Measurements from ENCODE around the gene PTTG2. TPM values are rescaled to one million over a fixed set of nuclear protein-coding genes. Genes with fewer than 3 reads are reported as not detected.

The PTTG2 gene
- total RNA-seq, 1 donor from 2014 or later: 1.2 TPM

GRCh38 chr4:38004887-38005286 is 44.7 kb downstream of the PTTG2 start:
- Histone ChIP-seq H3K4me3 (no peak overlapping the region), H3K36me3 (no peaks in the 10 kb centered on the region), H3K4me1 (peaks cover 14% of the 10 kb centered on the region), H3K27ac (no peak overlapping the region), H3K9me3 (no peaks in the 10 kb centered on the region), H3K27me3 (ENCODE audit: low read depth) (no peaks in the 10 kb centered on the region)
- ATAC-seq: no peak
- TF ChIP-seq CTCF (IDR thresholded peaks at IDR 0.05): no peak
- no peak for DNase-seq
- intact Hi-C loops (cut with DNase I): no loop called here

- H3K27ac ChIP-seq: no peak overlapping the region
Observed at GRCh38 chr4:38005637-38006036, 45.4 kb downstream of the PTTG2 start.

GRCh38 chr4:38007645-38008044 is 47.4 kb downstream of the PTTG2 start:
- no peak overlapping the region for H3K27ac ChIP-seq
- H3K4me3 ChIP-seq: no peak overlapping the region
- intact Hi-C loops (cut with DNase I): no loop called here
- H3K27me3 ChIP-seq (ENCODE audit: low read depth): no peaks in the 10 kb centered on the region
- TF ChIP-seq CTCF (IDR thresholded peaks at IDR 0.05): no peak
- peaks cover 16% of the 10 kb centered on the region for H3K4me1 ChIP-seq
- no peak for DNase-seq
- ATAC-seq: no peak
- H3K36me3 ChIP-seq: no peaks in the 10 kb centered on the region
- H3K9me3 ChIP-seq: no peaks in the 10 kb centered on the region

More at GRCh38 chr4:38005637-38006036, 45.4 kb downstream of the PTTG2 start:
- no peaks in the 10 kb centered on the region for H3K36me3 ChIP-seq
- H3K4me1 ChIP-seq: peaks cover 19% of the 10 kb centered on the region
- no peaks in the 10 kb centered on the region for H3K9me3 ChIP-seq
- TF ChIP-seq CTCF (IDR thresholded peaks at IDR 0.05): no peak
- no peak for ATAC-seq
- DNase-seq: no peak
- intact Hi-C loops (cut with DNase I): no loop called here
- no peaks in the 10 kb centered on the region for H3K27me3 ChIP-seq (ENCODE audit: low read depth)
- no peak overlapping the region for H3K4me3 ChIP-seq

GRCh38 chr4:38008571-38009021 is 48.4 kb downstream of the PTTG2 start:
- TF ChIP-seq CTCF (IDR thresholded peaks at IDR 0.05): no peak
- H3K27me3 ChIP-seq (ENCODE audit: low read depth): no peaks in the 10 kb centered on the region

GRCh38 chr4:38009421-38009820 is 49.2 kb downstream of the PTTG2 start:
- no peak overlapping the region for H3K4me3 ChIP-seq
- DNase-seq: no peak
- ATAC-seq: no peak
- H3K36me3 ChIP-seq: peaks cover 1% of the 10 kb centered on the region
- H3K9me3 ChIP-seq: no peaks in the 10 kb centered on the region
- H3K27me3 ChIP-seq (ENCODE audit: low read depth): no peaks in the 10 kb centered on the region
- no peak overlapping the region for H3K27ac ChIP-seq
- H3K4me1 ChIP-seq: peaks cover 11% of the 10 kb centered on the region
- intact Hi-C loops (cut with DNase I): no loop called here
- no peak for TF ChIP-seq CTCF (IDR thresholded peaks at IDR 0.05)

More at GRCh38 chr4:38008571-38009021, 48.4 kb downstream of the PTTG2 start:
- Histone ChIP-seq H3K9me3 (no peaks in the 10 kb centered on the region), H3K27ac (no peak overlapping the region), H3K4me3 (no peak overlapping the region), H3K36me3 (no peaks in the 10 kb centered on the region), H3K4me1 (peaks cover 11% of the 10 kb centered on the region)
- ATAC-seq: no peak
- intact Hi-C loops (cut with DNase I): no loop called here
- no peak for DNase-seq

GRCh38 chr4:38009949-38010348 is 49.8 kb downstream of the PTTG2 start:
- no peak for TF ChIP-seq CTCF (IDR thresholded peaks at IDR 0.05)
- H3K27ac ChIP-seq: no peak overlapping the region
- H3K4me1 ChIP-seq: peaks cover 7% of the 10 kb centered on the region
- H3K4me3 ChIP-seq: no peak overlapping the region
- DNase-seq (no peak), ATAC-seq (no peak)
- no peaks in the 10 kb centered on the region for H3K9me3 ChIP-seq
- H3K36me3 ChIP-seq: peaks cover 6% of the 10 kb centered on the region
- intact Hi-C loops (cut with DNase I): no loop called here
- no peaks in the 10 kb centered on the region for H3K27me3 ChIP-seq (ENCODE audit: low read depth)

All from lower lobe of right lung (tissue), 2 donors.